ENCODE measurements around the gene OR2F2.

Gene OR2F2

GRCh38 chr7:143974459-143974858 is 39.4 kb downstream of the OR2F2 start:
- TF ChIP-seq REST (IDR thresholded peaks at IDR 0.05; ENCODE audit: insufficient read depth in 1 of 2, low read depth in 2 of 2, low read length in 2 of 2) (no peak), TAF1 (IDR thresholded peaks at IDR 0.05; ENCODE audit: borderline replicate concordance, insufficient read depth, low read length) (no peak), FOXP2 (optimal IDR thresholded peaks at IDR 0.05; ENCODE audit: borderline replicate concordance, extremely low read depth, extremely low read length, insufficient read depth) (no peak), POLR2AphosphoS5 (IDR thresholded peaks at IDR 0.05; ENCODE audit: low read depth, low read length) (no peak), SIN3A (IDR thresholded peaks at IDR 0.05; ENCODE audit: borderline replicate concordance, insufficient read depth, low read length) (no peak)

GRCh38 chr7:143975617-143976016 is 40.6 kb downstream of the OR2F2 start:
- TF ChIP-seq FOXP2 (optimal IDR thresholded peaks at IDR 0.05; ENCODE audit: borderline replicate concordance, extremely low read depth, extremely low read length, insufficient read depth) (no peak), TAF1 (IDR thresholded peaks at IDR 0.05; ENCODE audit: borderline replicate concordance, insufficient read depth, low read length) (no peak), POLR2AphosphoS5 (IDR thresholded peaks at IDR 0.05; ENCODE audit: low read depth, low read length) (no peak)

- TF ChIP-seq SIN3A (IDR thresholded peaks at IDR 0.05; ENCODE audit: borderline replicate concordance, insufficient read depth, low read length) (no peak), TAF1 (IDR thresholded peaks at IDR 0.05; ENCODE audit: borderline replicate concordance, insufficient read depth, low read length) (no peak), FOXP2 (optimal IDR thresholded peaks at IDR 0.05; ENCODE audit: borderline replicate concordance, extremely low read depth, extremely low read length, insufficient read depth) (no peak), POLR2AphosphoS5 (IDR thresholded peaks at IDR 0.05; ENCODE audit: low read depth, low read length) (no peak), REST (IDR thresholded peaks at IDR 0.05; ENCODE audit: insufficient read depth in 1 of 2, low read depth in 2 of 2, low read length in 2 of 2) (no peak)
Observed at GRCh38 chr7:143978585-143978984, 43.6 kb downstream of the OR2F2 start.

- TF ChIP-seq POLR2AphosphoS5 (IDR thresholded peaks at IDR 0.05; ENCODE audit: low read depth, low read length) = no peak
- no peak for TF ChIP-seq REST (IDR thresholded peaks at IDR 0.05; ENCODE audit: insufficient read depth in 1 of 2, low read depth in 2 of 2, low read length in 2 of 2)
- TF ChIP-seq TAF1 (IDR thresholded peaks at IDR 0.05; ENCODE audit: borderline replicate concordance, insufficient read depth, low read length) = no peak
- TF ChIP-seq FOXP2 (optimal IDR thresholded peaks at IDR 0.05; ENCODE audit: borderline replicate concordance, extremely low read depth, extremely low read length, insufficient read depth) = no peak
- TF ChIP-seq SIN3A (IDR thresholded peaks at IDR 0.05; ENCODE audit: borderline replicate concordance, insufficient read depth, low read length) = no peak
Observed at GRCh38 chr7:143979359-143979758, 44.3 kb downstream of the OR2F2 start.

- no peak for TF ChIP-seq TAF1 (IDR thresholded peaks at IDR 0.05; ENCODE audit: borderline replicate concordance, insufficient read depth, low read length)
Observed at GRCh38 chr7:143979998-143980397, 45.0 kb downstream of the OR2F2 start.

- no peak for TF ChIP-seq FOXP2 (optimal IDR thresholded peaks at IDR 0.05; ENCODE audit: borderline replicate concordance, extremely low read depth, extremely low read length, insufficient read depth)
- TF ChIP-seq TAF1 (IDR thresholded peaks at IDR 0.05; ENCODE audit: borderline replicate concordance, insufficient read depth, low read length) = no peak
- TF ChIP-seq POLR2AphosphoS5 (IDR thresholded peaks at IDR 0.05; ENCODE audit: low read depth, low read length) = no peak
- TF ChIP-seq SIN3A (IDR thresholded peaks at IDR 0.05; ENCODE audit: borderline replicate concordance, insufficient read depth, low read length) = no peak
- TF ChIP-seq REST (IDR thresholded peaks at IDR 0.05; ENCODE audit: insufficient read depth in 1 of 2, low read depth in 2 of 2, low read length in 2 of 2) = no peak
Observed at GRCh38 chr7:143980746-143981510, 45.9 kb downstream of the OR2F2 start.
